Measurements from ENCODE around the gene ZEB1.

- TF ChIP-seq, protein P1, sequence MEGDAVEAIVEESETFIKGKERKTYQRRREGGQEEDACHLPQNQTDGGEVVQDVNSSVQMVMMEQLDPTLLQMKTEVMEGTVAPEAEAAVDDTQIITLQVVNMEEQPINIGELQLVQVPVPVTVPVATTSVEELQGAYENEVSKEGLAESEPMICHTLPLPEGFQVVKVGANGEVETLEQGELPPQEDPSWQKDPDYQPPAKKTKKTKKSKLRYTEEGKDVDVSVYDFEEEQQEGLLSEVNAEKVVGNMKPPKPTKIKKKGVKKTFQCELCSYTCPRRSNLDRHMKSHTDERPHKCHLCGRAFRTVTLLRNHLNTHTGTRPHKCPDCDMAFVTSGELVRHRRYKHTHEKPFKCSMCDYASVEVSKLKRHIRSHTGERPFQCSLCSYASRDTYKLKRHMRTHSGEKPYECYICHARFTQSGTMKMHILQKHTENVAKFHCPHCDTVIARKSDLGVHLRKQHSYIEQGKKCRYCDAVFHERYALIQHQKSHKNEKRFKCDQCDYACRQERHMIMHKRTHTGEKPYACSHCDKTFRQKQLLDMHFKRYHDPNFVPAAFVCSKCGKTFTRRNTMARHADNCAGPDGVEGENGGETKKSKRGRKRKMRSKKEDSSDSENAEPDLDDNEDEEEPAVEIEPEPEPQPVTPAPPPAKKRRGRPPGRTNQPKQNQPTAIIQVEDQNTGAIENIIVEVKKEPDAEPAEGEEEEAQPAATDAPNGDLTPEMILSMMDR (IDR thresholded peaks at IDR 0.05; ENCODE audit: insufficient read depth, low read length, poor library complexity, severe bottlenecking), result no peak
- no peak for TF ChIP-seq EZH2phosphoT487 (conservative IDR thresholded peaks at IDR 0.05; ENCODE audit: low read length)
These were observed 65.6 kb downstream of the ZEB1 start for GRCh38 chr10:31384589-31384949.
